K562 (cell line): Measurements from ENCODE around the gene PRKAG1. TPM values are rescaled to one million over a fixed set of nuclear protein-coding genes. Genes with fewer than 3 reads are reported as not detected.

Experiments used
- ATAC-seq: fragments of 200-7000 bp; cut with Tn5 transposase; 3 replicates; pipeline ENCODE4 v1.9.1; 2020; ENCODE audit warnings: moderate library complexity
- BruUV-seq: library from RNA; stranded (reverse); fragments of 400-500 nt; replicated peaks from 2 replicates; lab custom pipeline; 2021; lab: Mats Ljungman, UMichigan
- CTCF ChIA-PET: fragments of 300-600 bp; formaldehyde crosslinking; extraction: SDS; loops from one replicate; lab custom pipeline; 2021; ENCODE audit warnings: low intra/inter-chr PET ratio; lab: Yijun Ruan, JAX
- POLR2A ChIA-PET: fragments of 300-600, 350-650 bp; sonication (Branson Sonifier 250); formaldehyde crosslinking; extraction: SDS; loops from one replicate; lab custom pipeline; 2021; ENCODE audit warnings: antibody characterized with exemption, inconsistent platforms; lab: Yijun Ruan, JAX
- DNase-seq, 4 experiments: peaks; one replicate each; pipeline versions ENCODE4 v3.0.0 to v3.0.0-alpha.2; 2011 to 2018; ENCODE audit warnings: low spot score in 3 of 4, mixed read lengths in 3 of 4; ENCODE audit errors: extremely low read depth in 1 of 4
- FAIRE-seq: peaks from 2 replicates; lab custom pipeline; 2011; peaks lifted over from hg19 to GRCh38; lab: Jason Lieb, UNC
- H2AFZ ChIP-seq: 2 replicates; pipeline ENCODE4 v1.6.0; 2011; ENCODE audit warnings: low read depth, low read length, control low read depth, inconsistent platforms
- H3K27ac ChIP-seq: fragments of 200-600 bp; 3 replicates; pipeline ENCODE4 v1.8.0; 2011; ENCODE audit warnings: low read depth, mild to moderate bottlenecking, control low read depth, inconsistent platforms, low read length, moderate library complexity, mixed read lengths; ENCODE audit errors: extremely low read depth
- H3K27me3 ChIP-seq, 2 experiments: fragments of 300-600 bp in 1 of 2; 2 replicates in 1 of 2; 3 replicates in 1 of 2; pipeline versions ENCODE4 v1.6.0 to v1.8.0; 2011; ENCODE audit warnings: inconsistent platforms in 2 of 2, low read length in 2 of 2, mild to moderate bottlenecking in 1 of 2, mixed read lengths in 1 of 2, moderate library complexity in 1 of 2; ENCODE audit not compliant: control insufficient read depth in 2 of 2, insufficient read depth in 2 of 2
- H3K36me3 ChIP-seq: fragments of 300-600 bp; 3 replicates; pipeline ENCODE4 v1.8.0; 2011; ENCODE audit warnings: mild to moderate bottlenecking, low read length, inconsistent platforms; ENCODE audit not compliant: control insufficient read depth, insufficient read depth
- H3K4me1 ChIP-seq, 2 experiments: fragments of 200-600 bp in 1 of 2; replicated peaks in 1 of 2; 2 replicates in 1 of 2; 3 replicates in 1 of 2; pipeline versions ENCODE4 v1.5.1 to v1.8.0; 2011; ENCODE audit warnings: inconsistent platforms in 2 of 2, low read length in 2 of 2, mild to moderate bottlenecking in 1 of 2, mixed read lengths in 1 of 2, moderate library complexity in 1 of 2; ENCODE audit not compliant: control insufficient read depth in 2 of 2, insufficient read depth in 2 of 2
- H3K4me2 ChIP-seq: 2 replicates; pipeline ENCODE4 v1.6.1; 2011; ENCODE audit warnings: low read length, control low read depth, inconsistent platforms, mixed read lengths; ENCODE audit not compliant: insufficient read depth
- H3K4me3 ChIP-seq: fragments of 200-600 bp; sonication (generic), shearing (Covaris generic); 2 replicates; pipeline ENCODE4 v1.5.1; 2016; ENCODE audit warnings: control low read depth, inconsistent platforms
- H3K79me2 ChIP-seq: fragments of 200-600 bp; 3 replicates; pipeline ENCODE4 v1.8.0; 2011; ENCODE audit warnings: low read length, inconsistent platforms; ENCODE audit not compliant: control insufficient read depth, insufficient read depth
- H3K9ac ChIP-seq, 2 experiments: 2 replicates each; pipeline versions ENCODE4 v1.6.0 to v1.6.1; 2011; ENCODE audit warnings: low read depth in 2 of 2, low read length in 2 of 2, control low read depth in 1 of 2, inconsistent platforms in 1 of 2, mild to moderate bottlenecking in 1 of 2, mixed read lengths in 1 of 2; ENCODE audit not compliant: insufficient read depth in 1 of 2
- H3K9me1 ChIP-seq: one replicate; pipeline ENCODE4 v1.6.0; 2011; ENCODE audit warnings: inconsistent platforms, mild to moderate bottlenecking, low read length, moderate library complexity; ENCODE audit not compliant: control insufficient read depth, insufficient read depth
- H3K9me3 ChIP-seq: replicated peaks from 2 replicates; pipeline ENCODE4 v1.5.1; 2011; ENCODE audit warnings: low read depth, low read length, inconsistent platforms; ENCODE audit not compliant: control insufficient read depth, insufficient read depth
- H4K20me1 ChIP-seq: replicated peaks from 2 replicates; pipeline ENCODE4 v1.6.1; 2011; ENCODE audit warnings: low read length, inconsistent platforms, mixed read lengths; ENCODE audit not compliant: control insufficient read depth, insufficient read depth
- CHCHD3 ChIP-seq: fragments of 250-450 bp; sonication (Bioruptor Pico); IDR thresholded peaks from 2 replicates; pipeline ENCODE4 v2.1.2; 2022; ENCODE audit warnings: mild to moderate bottlenecking
- CHD4 ChIP-seq: fragments of 200-600 bp; sonication (generic); IDR thresholded peaks from 3 replicates; pipeline ENCODE4 v1.6.1; 2012; ENCODE audit warnings: low read depth, mild to moderate bottlenecking, mixed read lengths, low read length, inconsistent platforms; ENCODE audit not compliant: insufficient read depth, insufficient replicate concordance, poor library complexity, severe bottlenecking
- CXXC5 ChIP-seq: fragments of 250-450 bp; sonication (Bioruptor Pico); IDR thresholded peaks from 2 replicates; pipeline ENCODE4 v1.8.0; 2022; ENCODE audit warnings: inconsistent platforms, mild to moderate bottlenecking, moderate library complexity
- FOXP1 ChIP-seq: sonication (generic); formaldehyde crosslinking; IDR thresholded peaks from 2 replicates; pipeline ENCODE4 v1.8.0; 2022; ENCODE audit warnings: mild to moderate bottlenecking, missing genetic modification reagents
- KLF16 ChIP-seq: IDR thresholded peaks from 2 replicates; pipeline ENCODE4 v1.6.1; 2016; ENCODE audit warnings: antibody characterized with exemption
- MAZ ChIP-seq, 2 experiments: fragments of 450-650 bp in 1 of 2; sonication (generic) in 1 of 2; formaldehyde crosslinking; IDR thresholded peaks in 1 of 2; conservative IDR thresholded peaks in 1 of 2; 2 replicates each; pipeline versions ENCODE4 v1.4.0 to v1.5.0; 2020; ENCODE audit warnings: mild to moderate bottlenecking in 1 of 2, missing genetic modification reagents in 1 of 2
- NFIC ChIP-seq: fragments of 450-650 bp; IDR thresholded peaks from 2 replicates; pipeline ENCODE4 v1.6.1; 2017; ENCODE audit warnings: mild to moderate bottlenecking, inconsistent platforms
- NFYB ChIP-seq: IDR thresholded peaks from 2 replicates; pipeline ENCODE4 v1.6.1; 2011; ENCODE audit warnings: mild to moderate bottlenecking, moderate library complexity; ENCODE audit not compliant: insufficient read length; ENCODE audit errors: extremely low read depth
- PTBP1 ChIP-seq: fragments of 200-400 bp; formaldehyde crosslinking; IDR thresholded peaks from 2 replicates; pipeline ENCODE4 v1.6.1; 2017; ENCODE audit warnings: low read depth, low read length
- RBM34 ChIP-seq: fragments of 200-400 bp; formaldehyde crosslinking; IDR thresholded peaks from 2 replicates; pipeline ENCODE4 v1.6.1; 2018; ENCODE audit warnings: low read length, borderline replicate concordance; ENCODE audit not compliant: insufficient read depth
- SETDB1 ChIP-seq: IDR thresholded peaks from one replicate; pipeline ENCODE4 v1.6.1; 2012; ENCODE audit warnings: low read length, control low read depth, inconsistent platforms
- SMARCB1 ChIP-seq: IDR thresholded peaks from 2 replicates; pipeline ENCODE4 v1.6.1; 2011; ENCODE audit warnings: improper control_type of control experiment, low read depth; ENCODE audit not compliant: insufficient read length
- TFAP4 ChIP-seq: sonication (generic); formaldehyde crosslinking; IDR thresholded peaks from 2 replicates; pipeline ENCODE4 v1.8.0; 2022; ENCODE audit warnings: missing genetic modification reagents, mild to moderate bottlenecking, moderate library complexity, borderline replicate concordance
- WHSC1 ChIP-seq: IDR thresholded peaks from one replicate; pipeline ENCODE4 v1.6.1; 2012; ENCODE audit warnings: low read length, control low read depth, inconsistent platforms
- ZNF408 ChIP-seq: fragments of 250-450 bp; sonication (Bioruptor Pico); IDR thresholded peaks from 2 replicates; pipeline ENCODE4 v1.4.0; 2020; ENCODE audit warnings: low read depth, mild to moderate bottlenecking, moderate library complexity
- ZNF717 ChIP-seq: fragments of 250-450 bp; sonication (Bioruptor Pico); IDR thresholded peaks from 2 replicates; pipeline ENCODE4 v1.5.0; 2021
- WGBS: fragments of 100-300 bp; shearing (Covaris generic); methylation state at CpG from one replicate; pipeline ENCODE4 v1.1.6; 2016; ENCODE audit warnings: low coverage, mixed read lengths; ENCODE audit not compliant: insufficient coverage; ENCODE audit errors: missing lambda C conversion rate; 5-methylcytosine and 5-hydroxymethylcytosine counted together
- in situ Hi-C: fragments of 300-500 bp; cut with MboI; formaldehyde crosslinking; loops from 4 replicates; pipeline ENCODE4 v1.15.0; 2018; ENCODE audit warnings: inconsistent platforms, mixed read lengths
- intact Hi-C: fragments of 100-400 bp; cut with micrococcal nuclease; formaldehyde crosslinking; loops from 2 replicates; pipeline ENCODE4 v1.14.2; 2022
- polyA plus RNA-seq, 8 experiments: library from polyadenylated mRNA; depleted of rRNA in 4 of 8; stranded (reverse) in 5 of 8; unstranded in 3 of 8; fragments of >200 nt; fragmentation: Nextera tagmentation in 2 of 8; fragmentation: Illumina TruSeq in 1 of 8; extraction: Ambion mirVana in 2 of 8; extraction: Trizol in 1 of 8; gene quantifications; 2 replicates each; pipeline versions ENCODE4 v1.2.1 to v1.2.3, GENCODE V29; 2011 to 2014; ENCODE audit warnings: inconsistent platforms in 1 of 8, missing spikeins in 1 of 8
- total RNA-seq, 7 experiments: library from RNA; depleted of rRNA in 6 of 7; stranded (reverse); fragments of >200 nt in 6 of 7; fragmentation: Illumina TruSeq in 2 of 7; extraction: Trizol in 2 of 7; gene quantifications; 2 replicates each; pipeline versions ENCODE4 v1.2.1 to v1.2.3, GENCODE V29; 2011 to 2021; ENCODE audit warnings: low replicate concordance in 1 of 7
- TF ChIP-seq, protein P1 (sequence below): fragments of 250-450 bp; sonication (Bioruptor Pico); IDR thresholded peaks from 2 replicates; pipeline ENCODE4 v1.8.0; 2021; ENCODE audit warnings: mild to moderate bottlenecking, moderate library complexity

Gene PRKAG1
- total and polyA plus RNA-seq, 9 of the 15 experiments (the other 6 are each of a cell fraction or from before 2014, with no cell fraction given): 51.1 to 126 (median 79.1) TPM

- Histone ChIP-seq H3K9ac (0 out of 4 replicates have a peak overlapping the region, but pooled peaks of 1 of the 2 experiments have one; percentile 38), H3K27ac (no peak overlapping the region; the same call in 2 of the 3 replicates), H3K4me1 (peaks cover 12 to 15% of the 10 kb centered on the region in 2 experiments; a peak in 4 of 5 replicates), H2AFZ (no peak overlapping the region), H4K20me1 (peaks cover 54% of the 10 kb centered on the region), H3K9me1 (peaks cover 4% of the 10 kb centered on the region)
- ATAC-seq: no peak
- TF ChIP-seq CHD4 (no peak), WHSC1 (no peak), PTBP1 (no peak), MAZ (CRISPR knock-in tag; conservative IDR thresholded peaks at IDR 0.05 in 1 of 2, IDR thresholded peaks at IDR 0.05 in 1 of 2) (no peak), NFYB (no peak), NFIC (no peak), TFAP4 (CRISPR knock-in tag) (no peak), SETDB1 (no peak), RBM34 (no peak), CXXC5 (CRISPR knock-in tag) (no peak), CHCHD3 (no peak), FOXP1 (no peak), SMARCB1 (no peak), ZNF717 (CRISPR knock-in tag) (no peak), KLF16 (no peak), ZNF408 (CRISPR knock-in tag) (no peak)
- TF ChIP-seq, protein P1, sequence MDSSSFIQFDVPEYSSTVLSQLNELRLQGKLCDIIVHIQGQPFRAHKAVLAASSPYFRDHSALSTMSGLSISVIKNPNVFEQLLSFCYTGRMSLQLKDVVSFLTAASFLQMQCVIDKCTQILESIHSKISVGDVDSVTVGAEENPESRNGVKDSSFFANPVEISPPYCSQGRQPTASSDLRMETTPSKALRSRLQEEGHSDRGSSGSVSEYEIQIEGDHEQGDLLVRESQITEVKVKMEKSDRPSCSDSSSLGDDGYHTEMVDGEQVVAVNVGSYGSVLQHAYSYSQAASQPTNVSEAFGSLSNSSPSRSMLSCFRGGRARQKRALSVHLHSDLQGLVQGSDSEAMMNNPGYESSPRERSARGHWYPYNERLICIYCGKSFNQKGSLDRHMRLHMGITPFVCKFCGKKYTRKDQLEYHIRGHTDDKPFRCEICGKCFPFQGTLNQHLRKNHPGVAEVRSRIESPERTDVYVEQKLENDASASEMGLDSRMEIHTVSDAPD (CRISPR knock-in tag): no peak
- TF ChIP-seq, all 486 proteins: peak for 0
- CTCF ChIA-PET: no interaction called here
- no TSS peak for BruUV-seq
- peaks cover 70% of the 10 kb centered on the region for H3K79me2 ChIP-seq
- no peak overlapping the region for H3K4me2 ChIP-seq
- POLR2A ChIA-PET: interaction anchor here (0.7 to 6.4 kb wide), 6 partner anchors 7 to 76 kb away, joined by 4 to 40 read pairs (median 8); partner anchors contain the start of gene TUBA1B
- H3K9me3 ChIP-seq: no peaks in the 10 kb centered on the region
- DNase-seq: no peak
- H3K27me3 ChIP-seq: no peaks in the 10 kb centered on the region
- H3K4me3 ChIP-seq: no peak overlapping the region
- intact Hi-C loops: no loop called here
- WGBS: 78% methylated on average over 4 of the region's 4 CpGs
- in situ Hi-C loops: no loop called here
- no peak for FAIRE-seq
- H3K36me3 ChIP-seq: peaks cover 69% of the 10 kb centered on the region
These were observed 36.5 kb upstream of the PRKAG1 start for GRCh38 chr12:49055092-49055491.
